ENCODE measurements around the gene DLD.

DNA sequence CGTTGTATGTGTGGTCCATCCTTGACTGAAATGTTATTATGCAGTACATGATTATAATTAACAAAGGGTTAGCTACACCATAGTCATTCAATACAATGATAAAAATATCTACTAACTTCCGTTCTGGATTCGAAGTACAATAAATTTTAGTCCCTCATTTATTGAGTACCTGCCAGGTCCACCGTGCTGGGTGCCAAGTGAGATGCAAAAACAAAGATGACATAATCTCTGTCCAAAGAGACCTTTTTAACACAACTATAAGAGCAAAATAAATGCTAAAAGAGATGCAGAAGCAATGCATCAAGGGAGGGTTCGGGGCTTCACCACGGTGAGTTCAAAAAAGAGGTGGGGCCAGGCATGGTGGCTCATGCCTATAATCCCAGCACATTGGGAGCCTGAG, 78.9 kb downstream of the DLD start:
- TF ChIP-seq, protein P1, sequence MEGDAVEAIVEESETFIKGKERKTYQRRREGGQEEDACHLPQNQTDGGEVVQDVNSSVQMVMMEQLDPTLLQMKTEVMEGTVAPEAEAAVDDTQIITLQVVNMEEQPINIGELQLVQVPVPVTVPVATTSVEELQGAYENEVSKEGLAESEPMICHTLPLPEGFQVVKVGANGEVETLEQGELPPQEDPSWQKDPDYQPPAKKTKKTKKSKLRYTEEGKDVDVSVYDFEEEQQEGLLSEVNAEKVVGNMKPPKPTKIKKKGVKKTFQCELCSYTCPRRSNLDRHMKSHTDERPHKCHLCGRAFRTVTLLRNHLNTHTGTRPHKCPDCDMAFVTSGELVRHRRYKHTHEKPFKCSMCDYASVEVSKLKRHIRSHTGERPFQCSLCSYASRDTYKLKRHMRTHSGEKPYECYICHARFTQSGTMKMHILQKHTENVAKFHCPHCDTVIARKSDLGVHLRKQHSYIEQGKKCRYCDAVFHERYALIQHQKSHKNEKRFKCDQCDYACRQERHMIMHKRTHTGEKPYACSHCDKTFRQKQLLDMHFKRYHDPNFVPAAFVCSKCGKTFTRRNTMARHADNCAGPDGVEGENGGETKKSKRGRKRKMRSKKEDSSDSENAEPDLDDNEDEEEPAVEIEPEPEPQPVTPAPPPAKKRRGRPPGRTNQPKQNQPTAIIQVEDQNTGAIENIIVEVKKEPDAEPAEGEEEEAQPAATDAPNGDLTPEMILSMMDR (IDR thresholded peaks at IDR 0.05), result no peak
- no peak for TF ChIP-seq POLR2AphosphoS5 (IDR thresholded peaks at IDR 0.05)
